ENCODE data around the gene GATA5.
"Not testable (repeated sequence)": the region's sequence is repeated elsewhere in the genome, so short reads cannot be mapped to it uniquely, and the experiment has no call there.

Gene GATA5

GRCh38 chr20:62433658-62434497, 41.9 kb downstream of the GATA5 start:
- no peak for DNase-seq (ENCODE audit: low read depth in 1 of 2, low spot score in 1 of 2)

GRCh38 chr20:62430866-62431447, 44.8 kb downstream of the GATA5 start:
- no peak for DNase-seq (ENCODE audit: low read depth in 1 of 2, low spot score in 1 of 2)

- no peak for DNase-seq (ENCODE audit: low read depth in 1 of 2, low spot score in 1 of 2)
Measured at GRCh38 chr20:62430311-62430853, 45.4 kb downstream of the GATA5 start.

GRCh38 chr20:62429455-62430310, 46.1 kb downstream of the GATA5 start:
- no peak for DNase-seq (ENCODE audit: low read depth in 1 of 2, low spot score in 1 of 2)

- DNase-seq (ENCODE audit: low read depth in 1 of 2, low spot score in 1 of 2): no peak
Measured at GRCh38 chr20:62428396-62429295, 47.1 kb downstream of the GATA5 start.

- no peak for DNase-seq (ENCODE audit: low read depth in 1 of 2, low spot score in 1 of 2)
Measured at GRCh38 chr20:62428002-62428372, 47.8 kb downstream of the GATA5 start.

GRCh38 chr20:62427172-62428001, 48.4 kb downstream of the GATA5 start, which contains the start of gene RBBP8NL:
Gene RBBP8NL, minus strand, starts transcription at chr20:62427539. Its CDS starts 7,892 bp downstream, at chr20:62419647.
- no peak for DNase-seq (ENCODE audit: low read depth in 1 of 2, low spot score in 1 of 2)

- DNase-seq (ENCODE audit: low read depth in 1 of 2, low spot score in 1 of 2): no peak
Measured at GRCh38 chr20:62426699-62427131, 49.1 kb downstream of the GATA5 start.

GRCh38 chr20:62426059-62426348, 49.8 kb downstream of the GATA5 start:
- DNase-seq (ENCODE audit: low read depth in 1 of 2, low spot score in 1 of 2): not testable (repeated sequence)

GRCh38 chr20:62425281-62426058, 50.3 kb downstream of the GATA5 start:
- no peak for DNase-seq (ENCODE audit: low read depth in 1 of 2, low spot score in 1 of 2)

- DNase-seq (ENCODE audit: low read depth in 1 of 2, low spot score in 1 of 2): no peak
Measured at GRCh38 chr20:62424249-62425107, 51.3 kb downstream of the GATA5 start.

- DNase-seq (ENCODE audit: low read depth in 1 of 2, low spot score in 1 of 2): no peak
Measured at GRCh38 chr20:62423326-62423706, 52.5 kb downstream of the GATA5 start.

- DNase-seq (ENCODE audit: low read depth in 1 of 2, low spot score in 1 of 2): no peak
Measured at GRCh38 chr20:62422636-62423325, 53.0 kb downstream of the GATA5 start.

GRCh38 chr20:62421716-62421990, 54.1 kb downstream of the GATA5 start:
- DNase-seq (ENCODE audit: low read depth in 1 of 2, low spot score in 1 of 2): no peak

GRCh38 chr20:62420846-62421715, 54.7 kb downstream of the GATA5 start:
- no peak for DNase-seq (ENCODE audit: low read depth in 1 of 2, low spot score in 1 of 2)

GRCh38 chr20:62419759-62420158, 56.0 kb downstream of the GATA5 start:
- DNase-seq (ENCODE audit: low read depth in 1 of 2, low spot score in 1 of 2): no peak

All from activated CD4-positive, alpha-beta T cell treated with anti-CD3 and anti-CD28 coated beads, Interleukin-2, amount 50 U/mL, for 24 hours (primary cell).